SU-DHL-6 (cell line): ENCODE results near the gene MACIR.
"Not testable (repeated sequence)": the region's sequence is repeated elsewhere in the genome, so short reads cannot be mapped to it uniquely, and the experiment has no call there.

Experiments used
- H2AFZ ChIP-seq: fragments of 200-600 bp; sonication (generic); 2 replicates; pipeline ENCODE4 v1.6.1; 2014; ENCODE audit warnings: low read depth, mild to moderate bottlenecking, moderate library complexity, mixed read lengths, antibody characterized with exemption, low read length; ENCODE audit not compliant: severe bottlenecking
- H3F3A ChIP-seq: fragments of 200-600 bp; shearing (Covaris generic); 2 replicates; pipeline ENCODE4 v1.6.0; 2016; ENCODE audit warnings: antibody characterized with exemption, mild to moderate bottlenecking; ENCODE audit not compliant: insufficient read depth
- H3K27ac ChIP-seq: fragments of 200-600 bp; sonication (generic); 2 replicates; pipeline ENCODE4 v1.5.1; 2016; ENCODE audit warnings: low read depth, mild to moderate bottlenecking, low read length, moderate library complexity, mixed read lengths
- H3K27me3 ChIP-seq: fragments of 200-600 bp; sonication (generic), shearing (Covaris generic); 2 replicates; pipeline ENCODE4 v1.6.0; 2014; ENCODE audit warnings: mild to moderate bottlenecking, low read length
- H3K36me3 ChIP-seq: fragments of 200-600 bp; sonication (generic); 2 replicates; pipeline ENCODE4 v1.6.1; 2014; ENCODE audit warnings: mild to moderate bottlenecking, low read length, mixed read lengths
- H3K4me2 ChIP-seq: fragments of 300-600, 200-600 bp; shearing (Covaris generic), sonication (generic); 2 replicates; pipeline ENCODE4 v1.6.0; 2014; ENCODE audit warnings: low read length, low read depth, mild to moderate bottlenecking; ENCODE audit not compliant: poor library complexity, severe bottlenecking
- H3K4me3 ChIP-seq: fragments of 200-600 bp; sonication (generic); 2 replicates; pipeline ENCODE4 v1.5.1; 2014; ENCODE audit warnings: antibody characterized with exemption, low read length, mild to moderate bottlenecking, mixed read lengths; ENCODE audit not compliant: insufficient read depth, poor library complexity, severe bottlenecking
- H3K79me2 ChIP-seq: fragments of 200-600 bp; sonication (generic); 2 replicates; pipeline ENCODE4 v1.6.1; 2014; ENCODE audit warnings: mild to moderate bottlenecking, low read length, moderate library complexity; ENCODE audit not compliant: insufficient read depth
- H3K9ac ChIP-seq: fragments of 200-600 bp; sonication (generic); 2 replicates; pipeline ENCODE4 v1.7.0; 2014; ENCODE audit warnings: mild to moderate bottlenecking, low read length
- H3K9me2 ChIP-seq: fragments of 200-600 bp; sonication (generic); replicated peaks from 2 replicates; pipeline ENCODE4 v1.6.1; 2014; ENCODE audit warnings: low read length; ENCODE audit not compliant: insufficient read depth
- H3K9me3 ChIP-seq: fragments of 200-600 bp; sonication (generic); 2 replicates; pipeline ENCODE4 v1.6.1; 2014; ENCODE audit warnings: low read length, mixed read lengths; ENCODE audit not compliant: insufficient read depth
- H4K20me1 ChIP-seq: fragments of 200-600 bp; sonication (generic); 2 replicates; pipeline ENCODE4 v1.6.1; 2014; ENCODE audit warnings: low read depth, mild to moderate bottlenecking, antibody characterized with exemption, low read length, moderate library complexity, mixed read lengths
- CTCF ChIP-seq: fragments of 200-600 bp; sonication (generic); IDR thresholded peaks from one replicate; pipeline ENCODE4 v1.5.1; 2017; ENCODE audit warnings: antibody characterized with exemption, mild to moderate bottlenecking, low read length, moderate library complexity; ENCODE audit not compliant: insufficient read depth, poor library complexity, severe bottlenecking
- EZH2phosphoT487 ChIP-seq: fragments of 200-600 bp; sonication (generic), shearing (Covaris generic); conservative IDR thresholded peaks from 2 replicates; pipeline ENCODE4 v1.6.1; 2018; ENCODE audit warnings: mild to moderate bottlenecking, antibody characterized with exemption, low read length, moderate library complexity, mixed read lengths

Gene MACIR

GRCh38 chr5:103217101-103217500, 41.5 kb upstream of the MACIR start:
- no peaks in the 10 kb centered on the region for H3K9me2 ChIP-seq
- no peaks in the 10 kb centered on the region for H3K36me3 ChIP-seq
- H3K79me2 ChIP-seq: no peaks in the 10 kb centered on the region
- no peak overlapping the region for H3K9ac ChIP-seq
- no peak for TF ChIP-seq EZH2phosphoT487
- H3F3A ChIP-seq: no peaks in the 10 kb centered on the region
- H3K4me3 ChIP-seq: no peak overlapping the region
- H3K27me3 ChIP-seq: no peaks in the 10 kb centered on the region
- H3K9me3 ChIP-seq: no peaks in the 10 kb centered on the region
- no peak overlapping the region for H2AFZ ChIP-seq
- no peaks in the 10 kb centered on the region for H4K20me1 ChIP-seq
- H3K4me2 ChIP-seq: no peak overlapping the region
- H3K27ac ChIP-seq: no peak overlapping the region

DNA sequence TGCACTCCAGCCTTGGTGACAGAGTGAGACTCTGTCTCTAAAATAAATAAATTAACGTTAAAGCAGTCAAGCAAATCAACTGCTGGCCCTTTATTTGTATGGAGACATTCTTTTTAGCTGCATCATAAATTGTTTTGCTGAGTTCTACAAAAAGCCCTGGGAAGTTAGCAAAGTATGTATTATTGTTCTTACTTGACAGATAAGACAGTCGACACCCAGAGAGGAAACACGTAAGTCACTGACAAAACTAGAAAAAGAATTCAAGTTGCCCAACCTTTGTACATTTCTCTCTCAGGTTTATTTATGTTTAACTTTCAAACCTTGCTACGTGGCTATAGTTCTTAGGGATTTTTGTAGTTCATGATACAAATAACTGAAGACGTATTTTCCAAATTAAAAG, 40.4 kb upstream of the MACIR start:
- Histone ChIP-seq H3K4me3 (no peak overlapping the region), H3K9me3 (no peaks in the 10 kb centered on the region), H3K27ac (no peak overlapping the region), H3K27me3 (no peaks in the 10 kb centered on the region), H3K36me3 (no peaks in the 10 kb centered on the region), H3K9me2 (no peaks in the 10 kb centered on the region), H3K4me2 (no peak overlapping the region), H2AFZ (no peak overlapping the region), H3F3A (no peaks in the 10 kb centered on the region), H4K20me1 (no peaks in the 10 kb centered on the region), H3K9ac (no peak overlapping the region), H3K79me2 (no peaks in the 10 kb centered on the region)
- TF ChIP-seq CTCF (no peak), EZH2phosphoT487 (no peak)

GRCh38 chr5:103219074-103219473, 39.5 kb upstream of the MACIR start:
- not testable (repeated sequence) for H3K9ac ChIP-seq, H3K9me3 ChIP-seq, H3K36me3 ChIP-seq, H3K4me3 ChIP-seq, H3K79me2 ChIP-seq, H3K9me2 ChIP-seq, H4K20me1 ChIP-seq, H3K4me2 ChIP-seq, H3F3A ChIP-seq, H3K27me3 ChIP-seq, H3K27ac ChIP-seq, H2AFZ ChIP-seq

DNA sequence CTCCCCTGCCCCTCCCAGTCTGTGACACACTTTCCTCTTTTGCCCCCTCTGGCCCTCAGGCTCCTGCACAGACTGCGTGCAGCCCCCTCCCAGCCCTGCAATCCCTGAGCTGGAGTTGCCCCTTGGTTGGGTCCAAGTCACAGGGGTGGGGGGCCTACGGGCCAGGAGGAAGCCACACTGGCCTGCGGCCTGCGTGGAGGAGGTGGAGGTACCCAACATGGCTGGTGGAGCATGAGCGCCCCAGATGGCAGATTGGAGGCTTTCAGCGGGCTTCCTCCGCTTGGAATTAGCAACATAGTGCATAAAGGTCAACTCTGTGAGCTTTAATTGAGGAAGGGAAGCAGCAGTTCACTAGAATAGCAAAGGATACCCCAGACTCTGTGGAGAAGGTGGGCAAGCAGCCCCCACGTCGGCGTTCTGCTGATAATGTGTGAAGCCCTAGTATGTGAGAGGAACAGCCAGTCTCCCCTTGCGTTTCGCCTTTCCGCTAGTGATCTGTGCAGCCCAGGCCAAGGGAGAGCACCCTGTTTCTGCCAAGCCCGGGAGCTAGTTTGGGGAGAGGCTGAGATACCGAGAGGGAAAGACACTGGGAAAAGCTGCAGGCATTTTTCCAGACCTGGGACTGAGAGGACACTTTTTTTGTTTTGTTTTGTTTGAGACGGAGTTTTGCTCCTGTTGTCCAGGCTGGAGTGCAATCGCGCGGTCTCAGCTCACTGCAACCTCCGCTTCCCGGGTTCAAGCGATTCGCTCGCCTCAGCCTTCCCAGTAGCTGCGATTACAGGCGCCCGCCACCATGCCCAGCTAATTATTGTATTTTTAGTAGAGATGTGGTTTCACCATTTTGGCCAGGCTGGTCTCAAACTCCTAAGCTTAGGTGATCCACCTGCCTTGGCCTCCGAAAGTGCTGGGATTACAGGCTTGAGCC, 35.3 kb upstream of the MACIR start:
- Histone ChIP-seq H3K9me2 (no peaks in the 10 kb centered on the region), H3K4me3 (no peak overlapping the region), H3K9ac (no peak overlapping the region), H3K79me2 (no peaks in the 10 kb centered on the region), H3K4me2 (no peak overlapping the region), H3K36me3 (no peaks in the 10 kb centered on the region), H3K27me3 (no peaks in the 10 kb centered on the region), H3F3A (no peaks in the 10 kb centered on the region), H3K27ac (no peak overlapping the region), H3K9me3 (no peaks in the 10 kb centered on the region), H4K20me1 (no peaks in the 10 kb centered on the region), H2AFZ (no peak overlapping the region)
- TF ChIP-seq CTCF: no peak
- TF ChIP-seq EZH2phosphoT487: no peak
